Liver (tissue), 9 donors: ENCODE results near the gene PPHLN1. TPM values are rescaled to one million over a fixed set of nuclear protein-coding genes. Genes with fewer than 3 reads are reported as not detected.

Experiments used
- DNase-seq: peaks from one replicate; pipeline ENCODE4 v3.0.0-alpha.2; 2017; ENCODE audit warnings: low spot score
- H3K27ac ChIP-seq, 2 donors: one replicate each; pipeline ENCODE4 v1.7.0; 2013; ENCODE audit warnings: inconsistent platforms in 2 of 2, low read length in 2 of 2, control low read depth in 1 of 2, low read depth in 1 of 2, mild to moderate bottlenecking in 1 of 2
- H3K27me3 ChIP-seq, 4 donors: one replicate each; pipeline versions ENCODE4 v1.6.1 to v1.7.0; 2013; ENCODE audit warnings: low read length in 3 of 4, inconsistent platforms in 1 of 4, mild to moderate bottlenecking in 1 of 4, moderate library complexity in 1 of 4; ENCODE audit not compliant: control insufficient read depth in 4 of 4, insufficient read depth in 4 of 4
- H3K36me3 ChIP-seq, 4 donors: one replicate each; pipeline versions ENCODE4 v1.6.1 to v1.7.0; 2013; ENCODE audit warnings: low read length in 3 of 4, mild to moderate bottlenecking in 3 of 4, low read depth in 1 of 4, moderate library complexity in 1 of 4; ENCODE audit not compliant: control insufficient read depth in 4 of 4, insufficient read depth in 3 of 4
- H3K4me1 ChIP-seq, 4 donors: one replicate each; pipeline versions ENCODE4 v1.6.1 to v1.7.0; 2013; ENCODE audit warnings: low read length in 3 of 4, mild to moderate bottlenecking in 3 of 4, moderate library complexity in 1 of 4; ENCODE audit not compliant: control insufficient read depth in 4 of 4, insufficient read depth in 4 of 4
- H3K4me3 ChIP-seq, 3 donors: one replicate each; pipeline versions ENCODE4 v1.6.1 to v1.7.0; 2013; ENCODE audit warnings: low read length in 3 of 3, control low read depth in 1 of 3, low read depth in 1 of 3, mild to moderate bottlenecking in 1 of 3
- H3K9ac ChIP-seq, 2 donors: one replicate each; pipeline ENCODE4 v1.7.0; 2013; ENCODE audit warnings: low read length in 2 of 2, mild to moderate bottlenecking in 2 of 2, moderate library complexity in 2 of 2, control low read depth in 1 of 2, low read depth in 1 of 2
- H3K9me3 ChIP-seq, 4 donors: one replicate each; pipeline versions ENCODE4 v1.6.1 to v1.7.0; 2013; ENCODE audit warnings: low read length in 3 of 4; ENCODE audit not compliant: control insufficient read depth in 4 of 4
- ATF3 ChIP-seq: IDR thresholded peaks from 2 replicates; pipeline ENCODE4 v1.6.1; 2016; ENCODE audit warnings: antibody characterized with exemption
- CTCF ChIP-seq: fragments of 150-350 bp; IDR thresholded peaks from 2 replicates; pipeline ENCODE4 v1.5.1; 2017; ENCODE audit warnings: improper control_type of control experiment, low read depth, low read length; ENCODE audit not compliant: missing input control
- EGR1 ChIP-seq, 2 donors: IDR thresholded peaks; 2 replicates each; pipeline ENCODE4 v1.6.1; 2016 to 2018; ENCODE audit warnings: antibody characterized with exemption in 2 of 2, low read depth in 2 of 2
- FOXA2 ChIP-seq: IDR thresholded peaks from 2 replicates; pipeline ENCODE4 v1.6.1; 2016; ENCODE audit warnings: antibody characterized with exemption
- GABPA ChIP-seq, 2 donors: IDR thresholded peaks in 1 of 2; conservative IDR thresholded peaks in 1 of 2; 2 replicates each; pipeline ENCODE4 v1.6.1; 2016; ENCODE audit warnings: antibody characterized with exemption in 2 of 2, mild to moderate bottlenecking in 1 of 2, moderate library complexity in 1 of 2
- HNF4A ChIP-seq, 2 donors: conservative IDR thresholded peaks; 2 replicates each; pipeline ENCODE4 v1.6.1; 2016; ENCODE audit warnings: antibody characterized with exemption in 2 of 2, mild to moderate bottlenecking in 2 of 2
- HNF4G ChIP-seq: IDR thresholded peaks from 2 replicates; pipeline ENCODE4 v1.6.1; 2016; ENCODE audit warnings: antibody characterized with exemption
- JUND ChIP-seq, 2 donors: IDR thresholded peaks; 2 replicates each; pipeline ENCODE4 v1.6.1; 2016; ENCODE audit warnings: antibody characterized with exemption in 2 of 2
- NR2F2 ChIP-seq: IDR thresholded peaks from 2 replicates; pipeline ENCODE4 v1.6.1; 2016; ENCODE audit warnings: antibody characterized with exemption
- RAD21 ChIP-seq, 2 donors: IDR thresholded peaks; 2 replicates each; pipeline ENCODE4 v1.6.1; 2016; ENCODE audit warnings: antibody characterized with exemption in 2 of 2, mild to moderate bottlenecking in 2 of 2
- REST ChIP-seq: IDR thresholded peaks from 2 replicates; pipeline ENCODE4 v1.6.1; 2016; ENCODE audit warnings: antibody characterized with exemption, mild to moderate bottlenecking
- RXRA ChIP-seq, 2 donors: IDR thresholded peaks; 2 replicates each; pipeline ENCODE4 v1.6.1; 2017 to 2018; ENCODE audit warnings: antibody characterized with exemption in 2 of 2, mild to moderate bottlenecking in 1 of 2
- SP1 ChIP-seq: IDR thresholded peaks from 2 replicates; pipeline ENCODE4 v1.6.1; 2018; ENCODE audit warnings: antibody characterized with exemption, mild to moderate bottlenecking
- TAF1 ChIP-seq: conservative IDR thresholded peaks from 2 replicates; pipeline ENCODE4 v1.6.1; 2016; ENCODE audit warnings: antibody characterized with exemption, mild to moderate bottlenecking
- YY1 ChIP-seq: IDR thresholded peaks from 2 replicates; pipeline ENCODE4 v1.6.1; 2016; ENCODE audit warnings: antibody characterized with exemption, mild to moderate bottlenecking
- WGBS: extraction: QIAGEN DNeasy Blood & Tissue Kit; methylation state at CpG from one replicate; pipeline ENCODE4 v1.1.7; 2013; 5-methylcytosine and 5-hydroxymethylcytosine counted together
- polyA plus RNA-seq, 2 donors: library from polyadenylated mRNA; stranded (reverse) in 1 of 2; unstranded in 1 of 2; fragments of 200-250 nt in 1 of 2; fragments of >200 nt in 1 of 2; fragmentation: Nextera tagmentation in 1 of 2; extraction: Ambion mirVana in 1 of 2; gene quantifications; one replicate each; pipeline versions ENCODE4 v1.2.1 to v1.2.3, GENCODE V29; 2013 to 2015
- total RNA-seq, 2 donors: library from RNA; depleted of rRNA; stranded (reverse); fragments of >200 nt; gene quantifications; one replicate each; pipeline ENCODE4 v1.2.3, GENCODE V29; 2014
- TF ChIP-seq, protein P1 (sequence below): IDR thresholded peaks from 2 replicates; pipeline ENCODE4 v1.6.1; 2016; ENCODE audit warnings: antibody characterized with exemption
- TF ChIP-seq, protein P2 (sequence below): IDR thresholded peaks from 2 replicates; pipeline ENCODE4 v1.6.1; 2016; ENCODE audit warnings: antibody characterized with exemption
- donor health status: healthy.
- donor health status: healthy.
- donor health status: healthy.
- donor health status: healthy.
- donor health status: healthy.

PPHLN1 gene
- total and polyA plus RNA-seq, 4 donors, result 11.6 to 40.3 (median 27.7) TPM

- Histone ChIP-seq H3K27me3 (no peaks in the 10 kb centered on the region), H3K36me3 (peaks cover 0 to 10% (median 6%) of the 10 kb centered on the region in 4 donors), H3K4me3 (peak overlapping the region; percentile 96 to 98 (median 97)), H3K4me1 (peaks cover 6 to 31% (median 20%) of the 10 kb centered on the region in 4 donors), H3K27ac (peak overlapping the region; percentile 50 to 73), H3K9me3 (no peaks in the 10 kb centered on the region), H3K9ac (peak overlapping the region; percentile 70 to 87)
- no peak for TF ChIP-seq SP1
- no peak for TF ChIP-seq ATF3
- no peak for TF ChIP-seq RXRA (IDR thresholded peaks at IDR 0.05)
- no peak for TF ChIP-seq HNF4A (conservative IDR thresholded peaks at IDR 0.05)
- WGBS, result 42% methylated on average over 7 of the region's 7 CpGs
- no peak for DNase-seq
Measured at GRCh38 chr12:42325326-42325652, 678 bp upstream of the PPHLN1 start.

GRCh38 chr12:42326541-42327226, 717 bp downstream of the PPHLN1 start:
- peak overlapping the region; percentile 96 to 98 (median 97) for H3K4me3 ChIP-seq
- H3K9ac ChIP-seq, result peak overlapping the region; percentile 87 to 88
- H3K27ac ChIP-seq, result peak overlapping the region; percentile 50 to 73
- DNase-seq, result peak; percentile 34
- H3K36me3 ChIP-seq, result peaks cover 0 to 3% (median 3%) of the 10 kb centered on the region in 4 donors
- H3K9me3 ChIP-seq, result no peaks in the 10 kb centered on the region
- 22% methylated on average over 13 of the region's 13 CpGs for WGBS
- TF ChIP-seq HNF4G, result no peak
- TF ChIP-seq ATF3, result no peak
- no peak for TF ChIP-seq GABPA (IDR thresholded peaks at IDR 0.05 in 1 of 2, conservative IDR thresholded peaks at IDR 0.05 in 1 of 2)
- TF ChIP-seq NR2F2, result no peak
- no peak for TF ChIP-seq FOXA2
- TF ChIP-seq CTCF, result no peak
- TF ChIP-seq SP1, result no peak
- TF ChIP-seq RXRA (IDR thresholded peaks at IDR 0.05), result no peak
- TF ChIP-seq, protein P1, sequence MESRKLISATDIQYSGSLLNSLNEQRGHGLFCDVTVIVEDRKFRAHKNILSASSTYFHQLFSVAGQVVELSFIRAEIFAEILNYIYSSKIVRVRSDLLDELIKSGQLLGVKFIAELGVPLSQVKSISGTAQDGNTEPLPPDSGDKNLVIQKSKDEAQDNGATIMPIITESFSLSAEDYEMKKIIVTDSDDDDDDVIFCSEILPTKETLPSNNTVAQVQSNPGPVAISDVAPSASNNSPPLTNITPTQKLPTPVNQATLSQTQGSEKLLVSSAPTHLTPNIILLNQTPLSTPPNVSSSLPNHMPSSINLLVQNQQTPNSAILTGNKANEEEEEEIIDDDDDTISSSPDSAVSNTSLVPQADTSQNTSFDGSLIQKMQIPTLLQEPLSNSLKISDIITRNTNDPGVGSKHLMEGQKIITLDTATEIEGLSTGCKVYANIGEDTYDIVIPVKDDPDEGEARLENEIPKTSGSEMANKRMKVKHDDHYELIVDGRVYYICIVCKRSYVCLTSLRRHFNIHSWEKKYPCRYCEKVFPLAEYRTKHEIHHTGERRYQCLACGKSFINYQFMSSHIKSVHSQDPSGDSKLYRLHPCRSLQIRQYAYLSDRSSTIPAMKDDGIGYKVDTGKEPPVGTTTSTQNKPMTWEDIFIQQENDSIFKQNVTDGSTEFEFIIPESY, result no peak
- no peak for TF ChIP-seq YY1
- no peak for TF ChIP-seq EGR1 (IDR thresholded peaks at IDR 0.05; ENCODE audit: low read depth in 2 of 2)
- no peak for TF ChIP-seq REST
- TF ChIP-seq TAF1, result no peak
- TF ChIP-seq, protein P2, sequence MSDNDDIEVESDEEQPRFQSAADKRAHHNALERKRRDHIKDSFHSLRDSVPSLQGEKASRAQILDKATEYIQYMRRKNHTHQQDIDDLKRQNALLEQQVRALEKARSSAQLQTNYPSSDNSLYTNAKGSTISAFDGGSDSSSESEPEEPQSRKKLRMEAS, result no peak
- TF ChIP-seq RAD21 (IDR thresholded peaks at IDR 0.05), result no peak
- no peak for TF ChIP-seq JUND (IDR thresholded peaks at IDR 0.05)
- H3K4me1 ChIP-seq, result peaks cover 8 to 33% (median 21%) of the 10 kb centered on the region in 4 donors
- H3K27me3 ChIP-seq, result no peaks in the 10 kb centered on the region
